Left renal cortex interstitium (tissue), 4 donors: Measurements from ENCODE around the gene NUS1. TPM values are rescaled to one million over a fixed set of nuclear protein-coding genes. Genes with fewer than 3 reads are reported as not detected.
"Not testable (repeated sequence)": the region's sequence is repeated elsewhere in the genome, so short reads cannot be mapped to it uniquely, and the experiment has no call there.

Experiments used
- DNase-seq, 4 donors: peaks; one replicate each; pipeline ENCODE4 v3.0.0-alpha.2; 2013; ENCODE audit warnings: low read depth in 4 of 4, low spot score in 2 of 4, missing footprints in 1 of 4
- polyA plus RNA-seq, 4 donors: library from polyadenylated mRNA; unstranded; fragments of 120-200 nt; gene quantifications; one replicate each; pipeline ENCODE4 v1.2.1, GENCODE V29; 2013; ENCODE audit not compliant: insufficient read length in 4 of 4

Gene NUS1
- polyA plus RNA-seq, 4 donors, result 46.3 to 58.4 (median 54.8) TPM

DNA sequence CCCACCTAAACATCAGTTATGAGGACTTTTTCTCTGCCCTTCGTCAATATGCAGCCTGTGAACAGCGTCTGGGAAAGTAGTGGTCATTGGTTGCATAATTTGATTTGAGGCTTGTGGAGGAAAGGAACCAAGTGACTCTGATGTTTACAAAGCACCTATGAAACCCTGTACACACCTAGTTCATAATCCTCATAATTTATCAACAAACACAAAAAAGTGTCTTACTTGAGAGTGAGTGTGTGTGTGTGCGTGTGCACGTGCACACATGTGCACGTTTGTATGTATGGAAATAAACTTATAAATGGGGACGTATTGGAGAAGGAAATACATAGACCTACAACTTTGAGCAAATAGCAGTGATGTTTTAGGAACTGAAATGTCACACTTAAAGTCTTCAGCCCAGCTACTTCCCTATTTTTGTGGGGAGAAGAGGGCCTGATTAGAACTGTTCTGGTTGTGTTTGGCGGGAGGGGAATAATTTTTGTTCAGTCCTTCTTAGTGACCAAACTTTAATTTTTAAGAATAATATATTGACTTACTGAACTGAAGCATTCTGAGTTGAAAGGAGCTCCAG is 31.8 kb downstream of the NUS1 start:
- not testable (repeated sequence) for DNase-seq

GRCh38 chr6:117711369-117711768 is 36.1 kb downstream of the NUS1 start:
- DNase-seq, result no peak

- DNase-seq, result no peak
These were observed 43.6 kb downstream of the NUS1 start for GRCh38 chr6:117718895-117719294.

DNA sequence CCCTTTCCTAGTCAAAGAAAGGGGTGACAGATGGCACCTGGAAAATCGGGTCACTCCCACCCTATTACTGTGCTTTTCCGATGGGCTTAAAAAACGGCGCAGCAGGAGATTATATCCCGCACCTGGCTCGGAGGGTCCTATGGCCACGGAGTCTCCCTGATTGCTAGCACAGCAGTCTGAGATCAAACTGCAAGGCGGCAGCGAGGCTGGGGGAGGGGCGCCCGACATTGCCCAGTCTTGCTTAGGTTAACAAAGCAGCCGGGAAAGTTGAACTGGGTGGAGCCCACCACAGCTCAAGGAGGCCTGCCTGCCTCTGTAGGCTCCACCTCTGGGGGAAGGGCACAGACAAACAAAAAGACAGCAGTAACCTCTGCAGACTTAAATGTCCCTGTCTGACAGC is 46.3 kb downstream of the NUS1 start:
- not testable (repeated sequence) for DNase-seq

DNA sequence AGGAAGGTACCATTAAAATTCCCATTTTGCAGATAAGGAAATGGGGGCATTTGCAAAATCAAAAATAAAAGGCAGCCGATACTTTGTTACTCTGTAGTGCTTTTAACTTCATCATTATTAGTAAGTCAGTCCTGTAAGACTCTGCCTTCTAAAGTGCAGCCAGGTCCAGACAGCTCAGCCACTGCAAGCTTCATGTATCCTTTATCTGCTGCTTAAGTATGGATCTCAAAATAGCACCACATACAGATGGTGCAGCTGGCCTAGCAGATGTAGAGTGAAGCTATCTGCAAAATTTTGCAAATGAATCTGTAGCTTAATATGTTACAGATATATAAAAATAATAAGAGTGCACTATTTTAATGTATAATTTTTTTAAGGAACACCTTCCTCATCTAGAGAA is 53.4 kb downstream of the NUS1 start:
- DNase-seq, result no peak

DNA sequence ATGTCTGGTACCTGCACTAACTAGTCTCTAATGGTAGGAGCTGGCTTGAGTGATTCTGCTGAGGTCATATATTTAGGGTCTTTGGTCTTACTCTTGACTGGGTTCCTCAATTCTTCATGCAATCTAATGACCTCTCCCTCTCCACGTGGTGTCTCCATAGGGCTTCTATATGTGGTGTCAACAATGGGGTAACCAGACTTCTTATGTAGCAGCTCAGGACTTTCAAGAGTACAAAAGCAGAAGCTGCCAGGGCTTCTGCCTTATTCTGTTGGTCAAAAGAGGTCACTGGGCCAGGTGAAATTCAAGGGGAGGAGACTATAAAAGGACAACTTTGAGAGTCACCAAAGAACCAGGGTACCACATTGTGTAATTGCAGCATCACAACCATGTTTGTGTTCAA is 54.3 kb downstream of the NUS1 start:
- DNase-seq, result no peak

DNA sequence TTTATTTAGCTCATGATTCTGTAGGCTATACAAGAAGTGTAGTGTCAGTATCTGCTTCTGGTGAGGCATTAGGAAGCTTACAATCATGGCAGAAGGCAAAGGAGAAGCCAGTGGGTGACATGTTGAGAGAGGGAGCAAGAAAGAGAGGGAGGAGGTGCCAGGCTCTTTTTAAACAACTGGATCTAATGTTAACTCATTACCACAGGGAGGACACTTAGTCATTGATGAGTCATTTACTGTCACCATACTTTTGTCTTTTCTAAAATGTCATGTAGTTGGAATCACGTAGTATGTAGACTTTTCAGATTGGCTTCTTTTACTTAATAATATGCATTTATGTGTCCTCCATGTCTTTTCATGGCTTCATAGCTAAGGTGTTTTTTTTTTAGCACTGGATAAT is 58.1 kb downstream of the NUS1 start:
- no peak for DNase-seq

- no peak for DNase-seq
These were observed 64.6 kb downstream of the NUS1 start for GRCh38 chr6:117739869-117740268.

DNA sequence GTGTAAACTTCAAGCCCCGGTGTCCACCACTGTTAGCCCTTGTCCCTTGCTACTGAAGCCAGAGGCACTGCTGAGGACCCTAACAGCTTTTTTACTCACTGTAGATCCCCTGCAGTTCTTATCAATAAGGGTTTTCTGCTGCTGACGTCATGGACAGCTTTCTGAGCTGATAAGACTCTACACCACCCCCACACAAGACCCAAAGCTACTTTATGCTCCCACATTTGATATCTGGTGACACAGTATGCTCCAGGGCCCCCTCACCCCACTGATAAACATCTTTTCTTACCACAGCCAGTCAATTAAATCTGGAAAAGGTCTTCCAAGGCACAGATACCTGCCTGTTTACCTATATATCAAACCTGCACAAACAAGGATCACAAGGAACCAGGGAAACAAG is 65.3 kb downstream of the NUS1 start:
- no peak for DNase-seq

DNA sequence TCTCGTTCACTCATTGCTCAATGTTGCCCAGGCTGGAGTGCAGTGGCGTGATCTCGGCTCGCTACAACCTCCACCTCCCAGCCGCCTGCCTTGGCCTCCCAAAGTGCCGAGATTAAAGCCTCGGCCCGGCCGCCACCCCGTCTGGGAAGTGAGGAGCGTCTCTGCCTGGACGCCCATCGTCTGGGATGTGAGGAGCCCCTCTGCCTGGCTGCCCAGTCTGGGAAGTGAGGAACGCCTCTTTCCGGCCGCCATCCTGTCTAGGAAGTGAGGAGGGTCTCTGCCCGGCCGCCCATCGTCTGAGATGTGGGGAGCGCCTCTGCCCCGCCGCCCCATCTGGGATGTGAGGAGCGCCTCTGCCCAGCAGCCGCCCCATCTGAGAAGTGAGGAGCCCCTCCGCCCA is 75.4 kb downstream of the NUS1 start:
- DNase-seq, result not testable (repeated sequence)

Other genes starting within 250 kb of the NUS1 start
- gene ROS1, start 249.5 kb upstream of the NUS1 start, polyA plus RNA-seq, result under 1 TPM; 0.10 to 0.16 (median 0.13) TPM
- gene DCBLD1, start 192.8 kb upstream of the NUS1 start, polyA plus RNA-seq, result 10 to 100 TPM in 3 of 4 donors, 1 to 10 TPM in 1; 9.0 to 13.0 (median 10.5) TPM
- 10 to 100 TPM; 57.1 to 64.4 (median 60.7) TPM for gene GOPC, start 73.0 kb upstream of the NUS1 start, polyA plus RNA-seq
- 1 to 10 TPM; 2.0 to 3.5 (median 3.2) TPM for gene SLC35F1, start 231.8 kb downstream of the NUS1 start, polyA plus RNA-seq